BE2C (cell line): ENCODE data around the gene HIP1.
"Not testable (repeated sequence)": the region's sequence is repeated elsewhere in the genome, so short reads cannot be mapped to it uniquely, and the experiment has no call there.

ENCODE experiments used
- DNase-seq: peaks from one replicate; pipeline ENCODE4 v3.0.0-alpha.2; 2020
- H3K27me3 ChIP-seq: fragments of 250-450 bp; sonication (Bioruptor Pico); 2 replicates; pipeline ENCODE4 v1.5.1; 2020; ENCODE audit warnings: mild to moderate bottlenecking
- H3K36me3 ChIP-seq: fragments of 250-450 bp; sonication (Bioruptor Pico); 2 replicates; pipeline ENCODE4 v1.5.1; 2020; ENCODE audit warnings: mild to moderate bottlenecking
- H3K4me1 ChIP-seq: fragments of 250-450 bp; sonication (Bioruptor Pico); 2 replicates; pipeline ENCODE4 v1.5.1; 2020
- H3K4me3 ChIP-seq: 2 replicates; pipeline ENCODE4 v1.5.1; 2011; ENCODE audit warnings: low read depth, low read length
- H3K9me3 ChIP-seq: fragments of 250-450 bp; sonication (Bioruptor Pico); 2 replicates; pipeline ENCODE4 v1.5.1; 2020
- TF ChIP-seq, protein P1 (sequence below): IDR thresholded peaks from 2 replicates; pipeline ENCODE4 v1.5.1; 2012; ENCODE audit warnings: mild to moderate bottlenecking, low read depth, low read length

HIP1 gene

GRCh38 chr7:75635036-75635435 is 103.7 kb downstream of the HIP1 start:
- no peaks in the 10 kb centered on the region for H3K36me3 ChIP-seq
- H3K27me3 ChIP-seq, result no peaks in the 10 kb centered on the region
- 0 out of 2 replicates have a peak, but pooled peaks cover 4% of the 10 kb centered on the region for H3K4me1 ChIP-seq
- no peaks in the 10 kb centered on the region for H3K9me3 ChIP-seq
- H3K4me3 ChIP-seq, result no peak overlapping the region
- TF ChIP-seq, protein P1, sequence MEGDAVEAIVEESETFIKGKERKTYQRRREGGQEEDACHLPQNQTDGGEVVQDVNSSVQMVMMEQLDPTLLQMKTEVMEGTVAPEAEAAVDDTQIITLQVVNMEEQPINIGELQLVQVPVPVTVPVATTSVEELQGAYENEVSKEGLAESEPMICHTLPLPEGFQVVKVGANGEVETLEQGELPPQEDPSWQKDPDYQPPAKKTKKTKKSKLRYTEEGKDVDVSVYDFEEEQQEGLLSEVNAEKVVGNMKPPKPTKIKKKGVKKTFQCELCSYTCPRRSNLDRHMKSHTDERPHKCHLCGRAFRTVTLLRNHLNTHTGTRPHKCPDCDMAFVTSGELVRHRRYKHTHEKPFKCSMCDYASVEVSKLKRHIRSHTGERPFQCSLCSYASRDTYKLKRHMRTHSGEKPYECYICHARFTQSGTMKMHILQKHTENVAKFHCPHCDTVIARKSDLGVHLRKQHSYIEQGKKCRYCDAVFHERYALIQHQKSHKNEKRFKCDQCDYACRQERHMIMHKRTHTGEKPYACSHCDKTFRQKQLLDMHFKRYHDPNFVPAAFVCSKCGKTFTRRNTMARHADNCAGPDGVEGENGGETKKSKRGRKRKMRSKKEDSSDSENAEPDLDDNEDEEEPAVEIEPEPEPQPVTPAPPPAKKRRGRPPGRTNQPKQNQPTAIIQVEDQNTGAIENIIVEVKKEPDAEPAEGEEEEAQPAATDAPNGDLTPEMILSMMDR, result no peak
- no peak for DNase-seq

- H3K4me1 ChIP-seq, H3K4me3 ChIP-seq, H3K36me3 ChIP-seq, H3K9me3 ChIP-seq, DNase-seq, H3K27me3 ChIP-seq: not testable (repeated sequence)
Measured at GRCh38 chr7:75632587-75632986, 106.2 kb downstream of the HIP1 start.

GRCh38 chr7:75631711-75632110 is 107.0 kb downstream of the HIP1 start:
- TF ChIP-seq, protein P1, result no peak

GRCh38 chr7:75630549-75630948 is 108.2 kb downstream of the HIP1 start:
- Histone ChIP-seq H3K9me3 (no peaks in the 10 kb centered on the region), H3K4me3 (no peak overlapping the region), H3K27me3 (no peaks in the 10 kb centered on the region), H3K4me1 (0 out of 2 replicates have a peak, but pooled peaks cover 4% of the 10 kb centered on the region), H3K36me3 (no peaks in the 10 kb centered on the region)
- TF ChIP-seq, protein P1, result no peak
- DNase-seq, result no peak

More at GRCh38 chr7:75631711-75632110, 107.0 kb downstream of the HIP1 start:
- Histone ChIP-seq H3K36me3 (no peaks in the 10 kb centered on the region), H3K4me1 (0 out of 2 replicates have a peak, but pooled peaks cover 4% of the 10 kb centered on the region), H3K27me3 (no peaks in the 10 kb centered on the region), H3K9me3 (no peaks in the 10 kb centered on the region), H3K4me3 (no peak overlapping the region)
- DNase-seq, result no peak

GRCh38 chr7:75629044-75629443 is 109.7 kb downstream of the HIP1 start:
- no peaks in the 10 kb centered on the region for H3K36me3 ChIP-seq

GRCh38 chr7:75628055-75628454 is 110.7 kb downstream of the HIP1 start:
- Histone ChIP-seq H3K9me3 (no peaks in the 10 kb centered on the region), H3K4me3 (no peak overlapping the region), H3K36me3 (no peaks in the 10 kb centered on the region), H3K27me3 (no peaks in the 10 kb centered on the region), H3K4me1 (no peaks in the 10 kb centered on the region)
- TF ChIP-seq, protein P1, result no peak
- no peak for DNase-seq

More at GRCh38 chr7:75629044-75629443, 109.7 kb downstream of the HIP1 start:
- DNase-seq, result no peak
- no peaks in the 10 kb centered on the region for H3K27me3 ChIP-seq
- no peak overlapping the region for H3K4me3 ChIP-seq
- no peaks in the 10 kb centered on the region for H3K9me3 ChIP-seq
- TF ChIP-seq, protein P1, result no peak
- H3K4me1 ChIP-seq, result no peaks in the 10 kb centered on the region

- no peak overlapping the region for H3K4me3 ChIP-seq
- TF ChIP-seq, protein P1, result no peak
- H3K9me3 ChIP-seq, result no peaks in the 10 kb centered on the region
- no peaks in the 10 kb centered on the region for H3K27me3 ChIP-seq
- no peak for DNase-seq
- no peaks in the 10 kb centered on the region for H3K4me1 ChIP-seq
- no peaks in the 10 kb centered on the region for H3K36me3 ChIP-seq
Measured at GRCh38 chr7:75626954-75627353, 111.8 kb downstream of the HIP1 start.
